HG02970 (cell line): Measurements from ENCODE around the gene SLC5A11.

ENCODE experiments used
- ATAC-seq: cut with Tn5 transposase; IDR thresholded peaks from one replicate; pipeline ENCODE4 v1.9.1; 2021; ENCODE audit warnings: mild to moderate bottlenecking, moderate library complexity, moderate number of reproducible peaks; ENCODE audit not compliant: unreplicated experiment, low FRiP score

Gene SLC5A11

DNA sequence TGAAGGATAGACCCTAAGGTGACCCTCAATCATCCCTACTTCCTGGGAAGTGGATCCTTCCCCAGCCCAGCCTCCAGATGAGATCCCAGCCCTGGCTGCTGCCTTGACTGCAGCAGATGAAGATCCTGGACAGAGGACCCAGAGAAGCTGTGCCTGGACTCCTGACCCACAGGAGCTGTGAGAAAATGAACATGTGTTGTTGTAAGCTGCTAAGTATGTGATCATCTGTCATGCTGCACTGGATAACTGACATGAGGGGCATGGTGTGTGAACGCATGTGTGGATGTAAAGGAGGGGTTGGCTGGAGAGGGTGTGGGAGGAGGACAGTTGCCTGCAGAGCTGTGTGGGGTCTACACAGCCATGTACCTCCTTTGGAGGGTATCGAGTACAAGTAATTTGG, 69.3 kb downstream of the SLC5A11 start:
- no peak for ATAC-seq

DNA sequence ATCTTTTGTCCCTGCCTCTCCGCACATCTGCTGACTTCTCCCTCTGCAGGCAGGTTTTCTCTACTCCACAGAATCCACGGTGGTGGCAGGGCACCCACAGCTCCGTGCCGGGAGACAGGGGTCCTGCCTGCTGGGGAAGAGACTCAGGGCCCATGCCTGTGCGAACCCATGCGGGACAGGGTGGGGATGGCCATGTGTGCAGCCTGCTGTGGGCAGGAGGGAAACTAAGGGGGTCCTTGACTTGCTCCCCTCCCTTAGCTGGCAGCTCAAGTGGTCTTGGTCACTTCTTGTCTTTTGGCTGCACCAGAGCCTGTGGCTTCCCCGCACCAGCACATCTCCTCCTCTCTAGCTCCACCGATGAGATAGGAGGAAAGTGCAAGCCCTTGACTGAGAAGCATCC, 69.8 kb downstream of the SLC5A11 start:
- ATAC-seq, result no peak

DNA sequence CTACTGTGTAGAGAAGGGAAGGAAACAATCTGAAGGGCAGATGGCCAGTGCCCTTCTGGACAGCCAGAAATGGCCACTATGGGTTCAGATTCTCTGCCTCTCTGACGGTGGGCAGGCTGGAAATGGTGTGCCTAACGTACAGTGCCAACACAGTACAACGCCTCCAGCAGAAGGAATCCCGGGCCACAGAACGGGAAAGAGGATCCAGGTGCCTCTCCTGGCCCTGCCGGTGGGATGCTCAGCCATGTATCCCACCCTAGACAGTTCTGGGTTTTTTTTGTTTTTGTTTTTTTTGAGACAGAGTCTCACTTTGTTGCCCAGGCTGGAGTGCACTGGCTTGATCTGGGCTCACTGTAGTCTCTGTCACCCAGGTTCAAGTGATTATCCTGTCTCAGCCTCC, 71.5 kb downstream of the SLC5A11 start:
- no peak for ATAC-seq

DNA sequence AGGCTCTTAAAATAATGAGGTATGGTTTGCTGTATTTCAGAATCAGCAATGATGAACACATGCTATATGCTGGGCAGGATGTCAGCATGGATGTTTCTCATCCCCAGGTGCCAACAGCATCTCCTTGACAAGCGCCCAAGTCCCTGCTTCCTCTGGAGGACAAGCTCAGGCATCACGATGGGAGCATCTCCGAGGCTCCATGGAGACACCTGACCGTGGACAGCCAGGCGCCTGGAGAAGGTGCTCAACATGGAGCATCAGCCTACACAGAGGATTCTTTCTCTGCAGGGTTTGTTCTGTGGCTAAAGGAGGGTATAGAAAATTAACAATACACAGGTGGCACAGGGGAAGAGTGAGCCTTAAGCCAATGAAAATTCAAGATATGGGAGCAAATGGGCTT, 72.1 kb downstream of the SLC5A11 start:
- ATAC-seq, result no peak

DNA sequence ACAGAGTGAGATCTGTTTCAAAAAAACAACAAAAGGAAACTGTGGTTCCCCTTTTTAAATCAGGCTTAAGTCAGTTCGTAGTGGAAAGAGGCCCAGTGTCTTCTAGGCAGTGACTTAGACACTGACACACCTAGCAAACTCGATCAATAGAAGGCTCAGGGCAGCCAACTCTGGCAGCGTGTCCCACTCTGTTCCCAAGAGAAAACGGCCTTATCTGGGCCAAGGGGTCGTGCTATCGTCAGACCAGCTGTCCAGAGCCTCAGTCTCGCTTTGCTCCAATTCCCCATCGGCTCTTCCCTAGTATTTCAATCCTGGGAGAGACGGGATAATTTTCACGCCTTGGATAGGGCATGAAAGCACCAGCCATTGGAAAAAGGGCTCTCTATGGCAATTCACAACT, 72.9 kb downstream of the SLC5A11 start:
- no peak for ATAC-seq

DNA sequence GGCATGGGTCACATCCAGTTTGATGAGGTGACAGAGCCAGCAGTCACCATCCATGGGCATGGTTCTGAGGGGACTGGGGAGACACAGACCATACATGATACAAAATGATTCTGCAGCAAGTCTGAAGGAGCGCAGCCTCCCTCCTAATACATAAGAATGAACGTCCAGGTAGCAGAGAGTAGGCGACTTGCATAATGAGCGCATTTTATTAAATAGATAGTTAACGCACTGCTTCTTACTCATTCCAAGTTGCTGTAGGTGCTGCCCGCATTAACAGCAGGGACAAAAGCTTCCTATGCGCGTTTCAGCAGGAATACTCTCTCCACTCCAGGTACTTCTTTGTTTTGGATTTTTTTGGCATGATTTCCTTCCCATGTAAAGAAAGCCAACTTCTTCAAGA, 73.8 kb downstream of the SLC5A11 start:
- ATAC-seq, result no peak

DNA sequence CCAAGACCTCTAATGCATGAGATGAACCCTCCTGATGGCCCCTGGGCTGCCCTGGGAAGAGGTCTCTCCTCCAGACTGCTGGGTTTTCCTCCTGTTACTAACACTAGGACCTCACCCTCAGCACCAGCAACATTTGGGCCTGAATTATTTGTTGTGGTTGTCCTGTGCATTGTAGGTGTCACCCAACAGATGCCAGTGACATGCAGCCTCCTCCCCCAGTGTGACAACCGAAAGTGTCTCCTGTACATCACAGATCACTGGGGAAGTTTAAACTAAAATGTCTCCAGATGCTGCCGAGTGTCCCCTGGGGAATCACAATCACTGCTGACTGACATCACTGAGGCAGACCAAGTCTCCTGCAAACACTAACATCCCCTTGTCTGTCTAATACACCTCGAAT, 74.8 kb downstream of the SLC5A11 start:
- ATAC-seq, result no peak

DNA sequence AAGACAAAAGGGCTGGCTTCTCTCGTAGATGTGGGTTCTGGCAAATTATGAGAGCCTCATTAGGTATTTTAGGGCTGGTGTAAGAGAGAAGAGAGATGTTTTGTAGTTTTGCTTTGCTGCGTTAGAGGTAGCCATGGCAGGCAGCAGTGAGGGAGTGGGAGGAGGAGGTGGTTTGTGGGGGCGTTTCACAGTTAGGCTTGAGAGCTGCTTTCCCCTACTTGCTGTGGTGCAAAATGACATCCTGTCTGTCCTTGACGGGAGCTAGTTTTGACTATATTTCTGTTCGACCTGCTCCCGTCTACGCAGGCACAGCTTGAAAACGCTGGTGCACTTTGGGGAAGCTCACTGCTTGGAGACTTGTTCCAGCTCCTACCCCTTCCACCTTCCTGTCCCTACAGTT, 75.5 kb downstream of the SLC5A11 start:
- ATAC-seq, result no peak

DNA sequence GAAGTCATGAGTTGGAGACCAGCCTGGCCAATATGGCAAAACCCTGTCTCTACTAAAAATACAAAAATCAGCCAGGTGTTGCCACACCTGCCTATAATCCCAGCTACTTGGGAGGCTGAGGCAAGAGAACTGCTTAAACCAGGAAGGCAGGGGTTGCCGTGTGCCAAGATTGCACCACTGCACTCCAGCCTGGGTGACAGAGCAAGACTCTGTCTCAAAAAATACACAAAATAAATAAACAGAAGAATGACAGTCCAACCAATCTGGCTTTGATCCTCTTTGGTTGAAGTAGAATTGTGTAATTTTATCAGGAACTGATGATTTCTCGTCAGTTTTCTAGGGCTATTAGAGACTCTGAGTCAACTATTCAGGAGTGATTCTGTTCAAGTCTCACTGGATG, 79.4 kb downstream of the SLC5A11 start:
- ATAC-seq, result no peak

DNA sequence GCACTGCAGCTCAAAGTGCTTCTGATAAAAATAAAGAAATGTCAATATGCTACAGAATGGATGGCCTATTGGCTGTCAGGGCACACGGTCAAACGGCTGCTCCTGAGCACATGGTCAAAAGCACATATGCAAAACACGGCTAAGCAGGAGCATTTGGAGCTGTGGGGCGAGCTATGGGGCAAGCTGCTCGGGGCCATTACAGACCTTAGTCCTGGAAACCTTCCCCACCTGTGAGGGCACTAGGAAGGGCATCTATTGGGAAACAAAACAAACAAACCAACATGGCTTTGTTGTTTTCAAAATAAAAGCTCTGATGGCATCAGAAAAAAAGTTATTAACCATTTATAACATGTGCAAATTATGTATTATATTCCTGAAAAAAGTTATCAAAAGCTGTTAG, 83.6 kb downstream of the SLC5A11 start:
- ATAC-seq, result no peak

DNA sequence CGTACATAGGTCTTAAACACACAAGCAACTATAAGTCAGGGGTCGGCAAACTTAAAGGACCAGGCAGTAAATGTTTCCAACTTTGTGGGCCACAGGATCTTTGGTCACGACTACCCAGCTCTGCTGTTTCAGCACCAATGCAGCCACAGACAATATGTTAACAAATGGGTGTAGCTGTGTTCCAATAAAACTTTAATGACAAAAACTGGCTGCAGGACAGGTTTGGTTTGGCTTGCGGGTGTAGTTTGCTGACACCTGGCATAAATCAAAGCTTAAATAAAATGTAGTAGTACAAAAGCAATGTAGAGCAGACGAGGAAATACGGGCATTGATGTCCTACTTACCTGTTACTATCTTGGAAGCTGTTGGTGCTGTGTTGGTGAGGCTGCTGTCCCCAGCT, 84.7 kb downstream of the SLC5A11 start:
- no peak for ATAC-seq

DNA sequence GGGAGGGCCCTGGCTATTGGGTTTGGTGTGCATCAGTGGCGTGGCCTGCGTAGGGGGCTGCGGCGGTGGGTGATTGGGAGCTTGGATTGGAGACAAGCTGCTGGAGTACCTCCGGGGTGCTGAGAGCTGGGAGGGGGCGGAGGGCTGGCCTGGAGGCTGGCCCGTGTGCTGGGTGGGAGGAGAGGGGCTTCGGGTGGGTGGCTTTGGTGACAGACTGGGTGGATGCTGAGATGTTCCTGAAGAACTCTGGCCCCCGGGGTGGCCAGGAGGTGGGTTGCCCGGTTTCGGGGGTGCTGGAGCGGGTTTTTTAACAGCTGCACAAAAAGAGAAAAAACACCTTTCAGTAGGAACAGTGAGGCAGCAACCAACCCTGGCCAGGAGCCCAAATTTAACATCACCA, 85.3 kb downstream of the SLC5A11 start:
- no peak for ATAC-seq

DNA sequence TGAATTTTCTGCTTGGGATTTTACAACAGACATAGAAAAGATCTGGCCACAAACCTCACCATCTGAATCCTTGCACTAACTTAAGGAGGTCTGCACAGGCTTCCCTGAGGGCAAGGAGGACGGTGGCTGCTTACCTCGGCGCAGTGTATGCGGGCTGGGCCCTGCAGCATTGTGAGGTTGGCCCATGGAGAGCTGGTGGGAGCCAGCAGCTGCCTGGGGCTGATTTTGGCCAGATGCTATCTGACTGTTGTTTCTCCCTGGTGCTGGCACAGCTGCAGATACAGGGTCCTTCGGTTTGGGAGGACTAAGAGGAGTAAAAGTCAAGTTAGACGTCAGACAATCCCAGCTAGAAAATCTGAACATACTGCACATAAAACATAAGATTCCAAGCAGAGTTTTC, 89.6 kb downstream of the SLC5A11 start:
- ATAC-seq, result no peak

DNA sequence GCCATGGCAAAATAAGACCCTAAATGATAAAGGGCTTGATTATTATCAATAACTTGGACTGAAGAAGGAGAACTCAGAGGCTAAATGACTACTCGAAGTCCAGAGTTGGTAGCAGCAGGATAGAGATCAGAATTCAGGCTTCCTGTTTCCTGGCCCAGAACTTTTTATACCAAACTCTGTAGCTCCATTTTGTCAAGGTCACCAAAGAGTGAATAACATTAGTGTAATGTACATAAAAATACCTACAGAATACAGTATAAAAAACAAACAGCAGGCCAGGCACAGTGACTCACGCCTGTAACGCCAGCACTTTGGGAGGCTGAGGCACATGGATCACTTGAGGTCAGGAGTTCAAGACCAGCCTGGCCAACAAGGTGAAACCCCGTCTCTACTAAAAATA, 90.4 kb downstream of the SLC5A11 start:
- no peak for ATAC-seq

DNA sequence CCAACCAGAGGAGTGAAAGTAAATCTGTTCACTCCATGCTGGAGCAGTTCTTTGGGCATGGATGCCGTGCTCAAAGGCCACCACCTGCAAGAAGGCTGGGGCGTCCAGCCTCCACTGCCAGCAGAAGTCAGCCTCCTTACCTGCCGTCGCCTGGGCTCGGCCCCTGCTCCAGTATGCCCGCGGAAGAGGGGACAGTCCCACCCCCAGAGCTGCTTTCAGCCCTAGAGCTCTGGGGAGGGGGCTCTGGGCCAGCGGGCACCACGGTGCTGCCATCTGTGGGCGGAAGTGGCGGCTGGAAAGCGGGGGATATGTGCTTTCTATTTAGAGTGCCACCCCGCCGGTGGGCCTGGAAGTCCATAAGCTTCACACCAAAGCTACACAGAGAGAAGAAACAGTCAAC, 93.5 kb downstream of the SLC5A11 start:
- no peak for ATAC-seq

DNA sequence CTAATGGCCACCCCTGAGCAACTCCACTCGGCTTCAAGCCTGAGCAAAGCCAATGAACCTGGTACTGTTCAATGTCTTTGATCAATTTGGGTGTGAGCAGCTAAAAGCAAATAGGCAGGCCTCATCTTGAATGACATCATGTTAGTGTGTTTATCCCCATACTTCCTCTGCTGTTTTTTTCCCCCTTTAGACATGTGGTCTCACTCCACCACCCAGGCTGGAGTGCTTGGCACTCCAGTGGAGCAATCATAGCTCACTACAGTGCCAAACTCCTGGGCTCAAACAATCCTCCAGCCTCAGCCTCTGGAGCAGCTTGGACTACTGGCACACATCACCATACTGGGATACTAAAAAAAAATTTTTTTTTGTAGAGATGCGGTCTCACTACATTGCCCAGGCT, 94.0 kb downstream of the SLC5A11 start:
- no peak for ATAC-seq

DNA sequence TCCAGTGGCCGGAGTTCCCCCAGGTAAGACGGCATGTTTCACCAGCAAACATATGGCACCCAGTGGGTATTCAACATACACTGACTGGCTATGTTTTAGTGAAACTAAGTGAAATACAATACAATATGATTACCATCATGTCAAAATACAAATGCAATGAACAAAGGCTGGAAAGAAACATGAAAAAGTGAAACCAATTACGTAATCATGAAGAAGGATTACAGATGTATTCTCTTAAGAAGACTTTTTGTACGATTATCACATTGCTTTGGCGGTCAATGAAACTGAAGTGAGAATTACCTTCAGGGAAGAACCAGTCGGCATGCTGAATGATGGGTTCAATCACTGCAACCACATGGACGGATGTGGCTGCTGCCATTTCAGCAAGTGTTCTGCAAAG, 97.7 kb downstream of the SLC5A11 start:
- no peak for ATAC-seq

DNA sequence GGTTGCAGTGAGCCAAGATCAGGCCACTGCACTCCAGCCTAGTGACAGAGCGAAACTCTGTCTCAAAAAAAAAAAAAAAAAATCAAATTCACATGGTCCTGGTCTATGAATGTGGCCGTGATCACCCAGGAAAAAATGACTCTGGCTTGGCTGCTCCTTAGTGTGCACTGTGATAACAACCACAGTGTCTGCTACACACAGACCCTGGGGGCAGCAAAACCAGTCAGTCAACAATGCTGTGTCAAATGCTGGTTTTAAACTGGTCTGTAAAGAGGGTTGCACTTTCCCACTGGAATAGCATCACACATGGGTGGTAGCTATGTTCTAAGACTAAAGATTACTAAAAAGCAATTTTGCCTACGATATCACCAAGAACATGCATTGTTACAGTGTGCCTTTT, 98.4 kb downstream of the SLC5A11 start:
- ATAC-seq, result no peak

DNA sequence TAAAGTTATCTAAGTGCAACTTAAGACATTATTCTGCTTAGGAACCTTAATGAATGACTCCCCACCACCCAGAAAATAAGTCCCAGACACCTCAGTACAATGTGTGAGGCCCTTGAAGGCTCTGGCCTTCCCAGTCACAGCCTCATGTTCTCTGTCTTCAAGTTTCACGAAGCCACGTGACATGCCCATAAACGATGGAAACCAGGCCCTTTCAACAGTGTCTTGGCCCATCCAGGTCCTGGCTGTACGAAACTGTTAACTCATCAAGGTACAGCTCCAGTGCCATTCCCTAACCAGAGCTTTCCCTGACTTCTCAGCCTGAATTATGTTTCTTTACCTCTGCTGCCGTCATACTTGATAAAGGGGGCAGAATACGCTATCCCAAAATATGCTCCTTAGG, 100.4 kb downstream of the SLC5A11 start:
- no peak for ATAC-seq

DNA sequence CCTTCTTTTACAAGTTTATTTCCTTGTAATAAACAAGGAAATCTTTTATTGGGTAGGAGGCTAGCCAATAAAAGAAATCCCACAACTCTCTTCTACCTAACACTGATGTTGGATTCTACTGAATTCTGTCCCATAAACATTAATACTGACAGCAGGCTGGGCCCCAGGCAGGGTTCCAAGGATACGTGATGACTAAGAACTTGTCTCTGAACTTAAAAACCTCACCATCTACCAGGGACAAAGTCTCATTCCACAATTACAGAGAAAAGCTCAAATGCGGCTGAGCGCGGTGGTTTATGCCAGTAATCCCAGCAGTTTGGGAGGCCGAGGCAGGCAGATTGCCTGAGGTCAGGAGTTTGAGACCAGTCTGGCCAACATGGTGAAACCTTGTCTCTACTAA, 104.5 kb downstream of the SLC5A11 start:
- ATAC-seq, result no peak

DNA sequence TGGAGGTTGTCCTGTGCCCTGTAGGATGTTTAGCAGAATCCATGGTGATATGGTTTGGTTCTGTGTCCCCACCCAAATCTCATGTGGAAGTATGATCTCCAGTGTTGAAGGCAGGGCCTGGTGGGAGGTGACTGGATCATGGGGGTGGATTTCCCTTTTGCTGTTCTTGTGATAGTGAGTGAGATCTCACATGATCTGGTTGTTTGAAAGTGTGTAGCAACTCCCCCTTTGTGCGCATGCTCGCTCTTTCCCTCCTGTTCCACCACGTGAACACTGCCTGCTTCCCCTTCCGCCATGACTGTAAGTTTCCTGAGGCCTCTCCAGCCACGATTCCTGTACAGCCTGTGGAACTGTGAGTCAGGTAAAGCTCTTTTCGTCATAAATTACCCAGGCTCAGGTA, 107.5 kb downstream of the SLC5A11 start:
- no peak for ATAC-seq

DNA sequence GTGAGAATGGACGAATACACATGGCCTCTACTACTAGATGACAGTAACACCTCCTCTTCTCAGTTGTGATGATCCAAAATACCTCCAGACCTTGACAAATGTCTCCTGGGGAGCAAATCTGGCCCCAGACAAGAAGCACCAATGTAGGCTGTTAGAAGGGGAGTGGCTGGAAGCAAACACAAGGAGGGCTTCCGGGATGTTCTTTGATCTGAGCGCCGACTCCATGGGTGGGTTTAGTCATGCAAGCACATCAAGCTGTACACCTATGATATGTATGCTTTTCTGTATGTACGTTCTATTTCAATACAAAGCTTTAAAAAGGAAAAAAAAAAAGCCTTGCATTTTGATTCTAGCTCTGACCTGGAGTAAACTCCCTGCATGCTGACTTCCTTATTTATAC, 108.0 kb downstream of the SLC5A11 start:
- no peak for ATAC-seq

DNA sequence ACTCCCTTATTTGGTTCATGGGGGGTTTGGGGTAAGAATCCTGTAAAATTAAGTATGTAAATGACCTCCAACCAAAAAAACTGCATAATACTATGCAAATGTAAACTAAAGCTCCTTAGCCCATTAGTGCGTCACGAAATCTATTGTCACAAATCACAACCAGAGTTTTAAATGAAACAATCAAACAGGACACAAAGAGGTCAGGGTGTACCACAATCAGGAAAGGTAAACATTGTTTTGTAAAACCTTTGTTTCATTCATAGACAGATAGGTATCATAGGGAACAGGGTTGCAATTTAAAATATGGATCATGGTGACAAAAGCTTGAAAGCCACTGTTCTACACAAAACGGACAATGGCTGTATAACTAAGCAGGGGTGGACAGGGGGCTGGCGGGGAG, 108.4 kb downstream of the SLC5A11 start:
- no peak for ATAC-seq
